Right lobe of liver (tissue), 4 donors: ENCODE measurements around the gene TYR.

Experiments used
- CTCF ChIP-seq, 4 donors: fragments of 200-600 bp in 3 of 4; fragments of 450-650 bp in 1 of 4; IDR thresholded peaks; one replicate each; pipeline versions ENCODE4 v1.5.1 to v1.8.0; 2016 to 2022; ENCODE audit warnings: antibody characterized with exemption in 4 of 4, mild to moderate bottlenecking in 2 of 4
- POLR2A ChIP-seq: fragments of 450-650 bp; IDR thresholded peaks from one replicate; pipeline ENCODE4 v1.6.1; 2017; ENCODE audit warnings: antibody characterized with exemption, mild to moderate bottlenecking
- donor health status: DM: no; HTN: no; CAD: no.
- donor health status: DM: no; HTN: no; CAD: no.
- donor health status: DM: no; HTN: yes; CAD: no.

GRCh38 chr11:89201138-89201537 lies 23.5 kb downstream of the TYR start:
- no peak for TF ChIP-seq CTCF (IDR thresholded peaks at IDR 0.05)
- TF ChIP-seq POLR2A, result no peak
